ENCODE measurements around the gene CERK. TPM values are rescaled to one million over a fixed set of nuclear protein-coding genes. Genes with fewer than 3 reads are reported as not detected.
"Not testable (repeated sequence)": the region's sequence is repeated elsewhere in the genome, so short reads cannot be mapped to it uniquely, and the experiment has no call there.

CERK gene
- total RNA-seq, 1 donor from 2014 or later: 38.4 TPM

GRCh38 chr22:46646531-46647215 is 91.4 kb downstream of the CERK start:
- no peaks in the 10 kb centered on the region for H3K9me3 Mint-ChIP-seq (ENCODE audit: unreplicated experiment)
- peaks cover 14% of the 10 kb centered on the region for H3K4me1 Mint-ChIP-seq (ENCODE audit: unreplicated experiment)
- no peak for TF ChIP-seq CTCF (IDR thresholded peaks at IDR 0.05)
- no peak for DNase-seq (ENCODE audit: extremely low spot score, unreplicated experiment)
- no peak overlapping the region for H3K4me3 Mint-ChIP-seq (ENCODE audit: unreplicated experiment)
- peaks cover 5% of the 10 kb centered on the region for H3K36me3 Mint-ChIP-seq (ENCODE audit: unreplicated experiment)
- no peaks in the 10 kb centered on the region for H3K27me3 Mint-ChIP-seq (ENCODE audit: unreplicated experiment)
- H3K27ac Mint-ChIP-seq (ENCODE audit: unreplicated experiment): no peak overlapping the region

- not testable (repeated sequence) for DNase-seq (ENCODE audit: extremely low spot score, unreplicated experiment); H3K27ac Mint-ChIP-seq (ENCODE audit: unreplicated experiment); H3K4me3 Mint-ChIP-seq (ENCODE audit: unreplicated experiment); H3K27me3 Mint-ChIP-seq (ENCODE audit: unreplicated experiment); H3K36me3 Mint-ChIP-seq (ENCODE audit: unreplicated experiment); H3K9me3 Mint-ChIP-seq (ENCODE audit: unreplicated experiment)
- H3K4me1 Mint-ChIP-seq (ENCODE audit: unreplicated experiment): peaks cover 18% of the 10 kb centered on the region
Observed at GRCh38 chr22:46642840-46643480, 95.1 kb downstream of the CERK start.

GRCh38 chr22:46641811-46642266 is 96.2 kb downstream of the CERK start:
- no peak for DNase-seq (ENCODE audit: extremely low spot score, unreplicated experiment)
- Mint-ChIP-seq H3K9me3 (ENCODE audit: unreplicated experiment) (no peaks in the 10 kb centered on the region), H3K4me3 (ENCODE audit: unreplicated experiment) (no peak overlapping the region), H3K27ac (ENCODE audit: unreplicated experiment) (no peak overlapping the region), H3K36me3 (ENCODE audit: unreplicated experiment) (peaks cover 3% of the 10 kb centered on the region), H3K4me1 (ENCODE audit: unreplicated experiment) (peaks cover 18% of the 10 kb centered on the region), H3K27me3 (ENCODE audit: unreplicated experiment) (no peaks in the 10 kb centered on the region)
- TF ChIP-seq CTCF (IDR thresholded peaks at IDR 0.05): no peak

GRCh38 chr22:46640293-46641055 is 97.6 kb downstream of the CERK start:
- H3K4me1 Mint-ChIP-seq (ENCODE audit: unreplicated experiment): peaks cover 16% of the 10 kb centered on the region
- no peaks in the 10 kb centered on the region for H3K9me3 Mint-ChIP-seq (ENCODE audit: unreplicated experiment)
- no peaks in the 10 kb centered on the region for H3K27me3 Mint-ChIP-seq (ENCODE audit: unreplicated experiment)
- no peak overlapping the region for H3K4me3 Mint-ChIP-seq (ENCODE audit: unreplicated experiment)
- no peaks in the 10 kb centered on the region for H3K36me3 Mint-ChIP-seq (ENCODE audit: unreplicated experiment)
- DNase-seq (ENCODE audit: extremely low spot score, unreplicated experiment): no peak
- no peak for TF ChIP-seq CTCF (IDR thresholded peaks at IDR 0.05)
- no peak overlapping the region for H3K27ac Mint-ChIP-seq (ENCODE audit: unreplicated experiment)

- H3K4me3 Mint-ChIP-seq (ENCODE audit: unreplicated experiment): no peak overlapping the region
- DNase-seq (ENCODE audit: extremely low spot score, unreplicated experiment): no peak
- no peaks in the 10 kb centered on the region for H3K9me3 Mint-ChIP-seq (ENCODE audit: unreplicated experiment)
- H3K4me1 Mint-ChIP-seq (ENCODE audit: unreplicated experiment): peaks cover 16% of the 10 kb centered on the region
- no peaks in the 10 kb centered on the region for H3K27me3 Mint-ChIP-seq (ENCODE audit: unreplicated experiment)
- no peak for TF ChIP-seq CTCF (IDR thresholded peaks at IDR 0.05)
- H3K27ac Mint-ChIP-seq (ENCODE audit: unreplicated experiment): no peak overlapping the region
- H3K36me3 Mint-ChIP-seq (ENCODE audit: unreplicated experiment): no peaks in the 10 kb centered on the region
Observed at GRCh38 chr22:46639843-46640242, 98.2 kb downstream of the CERK start.

All from osteocyte (in vitro differentiated cells).